ENCODE results near the gene RBM38.

Gene RBM38

DNA sequence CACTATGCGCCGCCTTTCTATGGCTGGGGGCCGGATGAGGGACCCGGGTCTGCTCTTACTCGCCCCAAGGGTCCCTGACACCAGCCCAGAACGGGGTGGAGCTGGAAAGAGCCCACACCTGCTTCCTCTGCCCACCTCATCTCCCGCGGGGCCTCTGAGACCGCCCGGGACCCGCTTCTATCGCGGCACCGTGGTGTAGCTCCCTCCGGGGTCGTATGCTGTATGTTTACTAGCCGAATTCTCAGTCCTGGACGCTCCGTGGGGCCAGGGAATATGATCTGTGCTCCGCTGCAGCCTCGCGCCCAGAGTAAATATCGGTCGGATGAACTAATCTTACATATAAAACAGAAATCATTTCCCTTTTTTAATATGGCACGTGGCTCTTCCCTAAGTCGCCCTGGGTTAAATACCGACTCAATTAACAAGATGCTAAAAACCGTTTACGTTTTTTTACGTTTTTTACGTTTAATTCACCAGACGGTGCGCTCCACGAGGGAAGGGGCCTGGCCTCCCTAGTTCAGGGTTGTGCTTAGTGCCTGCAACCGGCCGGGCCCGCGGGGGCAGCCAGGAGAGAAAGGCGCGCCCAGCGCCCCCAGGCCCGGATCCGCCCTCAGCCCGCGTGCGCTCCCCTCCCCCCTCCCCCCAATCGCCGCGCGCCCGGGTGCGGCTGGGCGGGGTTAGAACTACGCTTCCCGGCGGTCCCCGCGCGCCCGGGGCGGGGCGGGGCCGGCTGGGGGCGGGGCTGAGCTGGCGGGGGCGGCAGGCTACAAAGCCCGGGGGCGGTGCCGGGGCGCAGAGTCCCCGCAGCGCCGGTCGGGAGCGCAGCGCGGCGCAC, at the start of gene RBM38 (continued):
- TF ChIP-seq PRDM2 (tag by site-specific recombination; IDR thresholded peaks at IDR 0.05; ENCODE audit: borderline replicate concordance) (no peak), ZNF558 (tag by site-specific recombination; IDR thresholded peaks at IDR 0.05) (no peak), ZNF114 (tag by site-specific recombination; IDR thresholded peaks at IDR 0.05) (no peak), YY2 (tag by site-specific recombination; IDR thresholded peaks at IDR 0.05) (no peak), ZNF544 (tag by site-specific recombination; IDR thresholded peaks at IDR 0.05) (no peak), ZNF514 (tag by site-specific recombination; IDR thresholded peaks at IDR 0.05) (no peak)
- TF ChIP-seq, protein P1, sequence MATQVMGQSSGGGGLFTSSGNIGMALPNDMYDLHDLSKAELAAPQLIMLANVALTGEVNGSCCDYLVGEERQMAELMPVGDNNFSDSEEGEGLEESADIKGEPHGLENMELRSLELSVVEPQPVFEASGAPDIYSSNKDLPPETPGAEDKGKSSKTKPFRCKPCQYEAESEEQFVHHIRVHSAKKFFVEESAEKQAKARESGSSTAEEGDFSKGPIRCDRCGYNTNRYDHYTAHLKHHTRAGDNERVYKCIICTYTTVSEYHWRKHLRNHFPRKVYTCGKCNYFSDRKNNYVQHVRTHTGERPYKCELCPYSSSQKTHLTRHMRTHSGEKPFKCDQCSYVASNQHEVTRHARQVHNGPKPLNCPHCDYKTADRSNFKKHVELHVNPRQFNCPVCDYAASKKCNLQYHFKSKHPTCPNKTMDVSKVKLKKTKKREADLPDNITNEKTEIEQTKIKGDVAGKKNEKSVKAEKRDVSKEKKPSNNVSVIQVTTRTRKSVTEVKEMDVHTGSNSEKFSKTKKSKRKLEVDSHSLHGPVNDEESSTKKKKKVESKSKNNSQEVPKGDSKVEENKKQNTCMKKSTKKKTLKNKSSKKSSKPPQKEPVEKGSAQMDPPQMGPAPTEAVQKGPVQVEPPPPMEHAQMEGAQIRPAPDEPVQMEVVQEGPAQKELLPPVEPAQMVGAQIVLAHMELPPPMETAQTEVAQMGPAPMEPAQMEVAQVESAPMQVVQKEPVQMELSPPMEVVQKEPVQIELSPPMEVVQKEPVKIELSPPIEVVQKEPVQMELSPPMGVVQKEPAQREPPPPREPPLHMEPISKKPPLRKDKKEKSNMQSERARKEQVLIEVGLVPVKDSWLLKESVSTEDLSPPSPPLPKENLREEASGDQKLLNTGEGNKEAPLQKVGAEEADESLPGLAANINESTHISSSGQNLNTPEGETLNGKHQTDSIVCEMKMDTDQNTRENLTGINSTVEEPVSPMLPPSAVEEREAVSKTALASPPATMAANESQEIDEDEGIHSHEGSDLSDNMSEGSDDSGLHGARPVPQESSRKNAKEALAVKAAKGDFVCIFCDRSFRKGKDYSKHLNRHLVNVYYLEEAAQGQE (tag by site-specific recombination; IDR thresholded peaks at IDR 0.05) = no peak

DNA sequence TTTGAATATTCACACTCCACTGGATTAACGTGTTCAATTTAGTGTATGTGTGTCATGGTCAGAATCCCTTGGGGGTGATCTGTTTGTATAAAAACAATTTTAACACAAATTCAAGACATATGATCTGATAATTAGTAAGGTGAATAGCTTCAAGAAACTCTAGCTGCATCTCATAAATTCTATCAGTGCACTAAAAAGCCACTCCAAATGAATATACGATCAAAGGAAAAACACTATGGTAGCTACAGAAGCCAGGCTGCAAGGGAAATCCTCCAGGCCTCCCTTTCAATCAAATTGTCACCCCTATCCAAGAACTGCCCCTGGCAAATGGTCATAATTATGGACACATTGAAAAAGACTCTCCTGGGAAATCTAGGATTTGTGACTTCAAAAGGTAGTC, 49.5 kb upstream of the RBM38 start:
- POLR2A ChIA-PET = no interaction called here
- Histone ChIP-seq H3K4me1 (ENCODE audit: control insufficient read depth, insufficient read depth, low read length) (no peaks in the 10 kb centered on the region), H3K27ac (ENCODE audit: extremely low read depth, low read depth, low read length) (no peak overlapping the region), H3K4me3 (ENCODE audit: low read depth, low read length) (no peak overlapping the region), H3K36me3 (ENCODE audit: control insufficient read depth in 2 of 2, insufficient read depth in 1 of 2, low read length in 2 of 2) (no peaks in the 10 kb centered on the region), H3K9me3 (ENCODE audit: control insufficient read depth, insufficient read depth, low read depth, low read length) (no peaks in the 10 kb centered on the region)
- CTCF ChIA-PET = interaction anchor here (2.7 to 11.9 kb wide), 2 partner anchors 9 to 249 kb away, joined by 10 to 165 read pairs; no protein-coding TSS in a partner anchor
- TF ChIP-seq FEZF1 (tag by site-specific recombination; IDR thresholded peaks at IDR 0.05) (peak; percentile 45; the same call in 1 of the 2 replicates), ZFP41 (tag by site-specific recombination; IDR thresholded peaks at IDR 0.05; ENCODE audit: borderline replicate concordance) (no peak), PRDM6 (tag by site-specific recombination; IDR thresholded peaks at IDR 0.05) (peak; percentile 78), WT1 (tag by site-specific recombination; IDR thresholded peaks at IDR 0.05) (peak; percentile 13; the same call in 1 of the 2 replicates), ZFHX2 (tag by site-specific recombination; conservative IDR thresholded peaks at IDR 0.05) (no peak), SP7 (tag by site-specific recombination; IDR thresholded peaks at IDR 0.05) (peak; percentile 64; the same call in 1 of the 2 replicates), BCL11A (tag by site-specific recombination; IDR thresholded peaks at IDR 0.05; ENCODE audit: low read depth) (0 out of 2 replicates have a peak, but pooled peaks have one; percentile 60), ZSCAN30 (tag by site-specific recombination; IDR thresholded peaks at IDR 0.05) (no peak), ZNF654 (tag by site-specific recombination; IDR thresholded peaks at IDR 0.05; ENCODE audit: low read depth) (peak; percentile 2; the same call in 1 of the 2 replicates), ZNF843 (tag by site-specific recombination; IDR thresholded peaks at IDR 0.05) (peak; percentile 41; the same call in 1 of the 2 replicates)
- TF ChIP-seq, protein P2, sequence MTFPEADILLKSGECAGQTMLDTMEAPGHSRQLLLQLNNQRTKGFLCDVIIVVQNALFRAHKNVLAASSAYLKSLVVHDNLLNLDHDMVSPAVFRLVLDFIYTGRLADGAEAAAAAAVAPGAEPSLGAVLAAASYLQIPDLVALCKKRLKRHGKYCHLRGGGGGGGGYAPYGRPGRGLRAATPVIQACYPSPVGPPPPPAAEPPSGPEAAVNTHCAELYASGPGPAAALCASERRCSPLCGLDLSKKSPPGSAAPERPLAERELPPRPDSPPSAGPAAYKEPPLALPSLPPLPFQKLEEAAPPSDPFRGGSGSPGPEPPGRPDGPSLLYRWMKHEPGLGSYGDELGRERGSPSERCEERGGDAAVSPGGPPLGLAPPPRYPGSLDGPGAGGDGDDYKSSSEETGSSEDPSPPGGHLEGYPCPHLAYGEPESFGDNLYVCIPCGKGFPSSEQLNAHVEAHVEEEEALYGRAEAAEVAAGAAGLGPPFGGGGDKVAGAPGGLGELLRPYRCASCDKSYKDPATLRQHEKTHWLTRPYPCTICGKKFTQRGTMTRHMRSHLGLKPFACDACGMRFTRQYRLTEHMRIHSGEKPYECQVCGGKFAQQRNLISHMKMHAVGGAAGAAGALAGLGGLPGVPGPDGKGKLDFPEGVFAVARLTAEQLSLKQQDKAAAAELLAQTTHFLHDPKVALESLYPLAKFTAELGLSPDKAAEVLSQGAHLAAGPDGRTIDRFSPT (tag by site-specific recombination; IDR thresholded peaks at IDR 0.05) = peak; percentile 77
